Ectodermal cell (in vitro differentiated cells): ENCODE measurements around the gene DNAI1.
A peak's percentile ranks its signal among the peaks of the same experiment; 100 is the strongest.

Experiments
- H3K27ac ChIP-seq: 2 replicates; pipeline ENCODE4 v1.7.0; 2013; ENCODE audit warnings: mild to moderate bottlenecking, low read depth, low read length; ENCODE audit not compliant: insufficient read depth, poor library complexity, severe bottlenecking
- H3K27me3 ChIP-seq: 2 replicates; pipeline ENCODE4 v1.7.0; 2013; ENCODE audit warnings: mild to moderate bottlenecking, low read length; ENCODE audit not compliant: insufficient read depth, control insufficient read depth, poor library complexity, severe bottlenecking
- H3K36me3 ChIP-seq: one replicate; pipeline ENCODE4 v1.7.0; 2013; ENCODE audit warnings: low read length; ENCODE audit not compliant: control insufficient read depth, insufficient read depth
- H3K4me1 ChIP-seq: one replicate; pipeline ENCODE4 v1.7.0; 2013; ENCODE audit warnings: low read length; ENCODE audit not compliant: control insufficient read depth, insufficient read depth
- H3K4me3 ChIP-seq: 2 replicates; pipeline ENCODE4 v1.7.0; 2013; ENCODE audit warnings: low read depth, low read length, control low read depth; ENCODE audit not compliant: insufficient read depth
- H3K9me3 ChIP-seq: 2 replicates; pipeline ENCODE4 v1.7.0; 2013; ENCODE audit warnings: mild to moderate bottlenecking, low read length, moderate library complexity; ENCODE audit not compliant: control insufficient read depth
- WGBS, 2 experiments: methylation state at CpG; one replicate each; pipeline ENCODE4 v1.1.7; 2013; ENCODE audit warnings: missing lambda C conversion rate in 2 of 2; 5-methylcytosine and 5-hydroxymethylcytosine counted together

Gene DNAI1

GRCh38 chr9:34450644-34451043 is 8.0 kb upstream of the DNAI1 start:
- H3K4me1 ChIP-seq = peaks cover 12% of the 10 kb centered on the region
- H3K4me3 ChIP-seq = no peak overlapping the region
- no peaks in the 10 kb centered on the region for H3K9me3 ChIP-seq
- no peaks in the 10 kb centered on the region for H3K27me3 ChIP-seq
- WGBS, 2 experiments = 94 to 96% methylated on average over 10 of the region's 10 CpGs
- H3K36me3 ChIP-seq = no peaks in the 10 kb centered on the region
- no peak overlapping the region for H3K27ac ChIP-seq

- Histone ChIP-seq H3K4me1 (peaks cover 12% of the 10 kb centered on the region), H3K4me3 (no peak overlapping the region), H3K9me3 (no peaks in the 10 kb centered on the region), H3K27me3 (no peaks in the 10 kb centered on the region), H3K27ac (no peak overlapping the region), H3K36me3 (no peaks in the 10 kb centered on the region)
- WGBS, 2 experiments = 63 to 67% methylated on average over 2 of the region's 2 CpGs
Measured at GRCh38 chr9:34451135-34451534, 7.5 kb upstream of the DNAI1 start.

GRCh38 chr9:34451545-34451944 is 7.1 kb upstream of the DNAI1 start:
- Histone ChIP-seq H3K36me3 (no peaks in the 10 kb centered on the region), H3K9me3 (no peaks in the 10 kb centered on the region), H3K4me1 (peaks cover 12% of the 10 kb centered on the region), H3K27me3 (peaks cover 4% of the 10 kb centered on the region), H3K4me3 (no peak overlapping the region), H3K27ac (no peak overlapping the region)
- 76 to 86% methylated on average over 2 to 3 of the region's 3 CpGs for WGBS, 2 experiments

GRCh38 chr9:34452568-34452967 is 6.0 kb upstream of the DNAI1 start:
- 92 to 94% methylated on average over 2 of the region's 2 CpGs for WGBS, 2 experiments
- H3K4me1 ChIP-seq = peaks cover 19% of the 10 kb centered on the region
- H3K36me3 ChIP-seq = no peaks in the 10 kb centered on the region

GRCh38 chr9:34454571-34455065 is 4.0 kb upstream of the DNAI1 start:
- Histone ChIP-seq H3K27me3 (peaks cover 18% of the 10 kb centered on the region), H3K4me3 (no peak overlapping the region), H3K9me3 (no peaks in the 10 kb centered on the region), H3K27ac (no peak overlapping the region), H3K36me3 (no peaks in the 10 kb centered on the region), H3K4me1 (peaks cover 28% of the 10 kb centered on the region)
- 88 to 93% methylated on average over 3 of the region's 3 CpGs for WGBS, 2 experiments

More at GRCh38 chr9:34452568-34452967, 6.0 kb upstream of the DNAI1 start:
- Histone ChIP-seq H3K9me3 (no peaks in the 10 kb centered on the region), H3K4me3 (no peak overlapping the region), H3K27ac (no peak overlapping the region), H3K27me3 (peaks cover 14% of the 10 kb centered on the region)

GRCh38 chr9:34456151-34456550 is 2.5 kb upstream of the DNAI1 start:
- Histone ChIP-seq H3K27ac (no peak overlapping the region), H3K36me3 (no peaks in the 10 kb centered on the region), H3K9me3 (no peaks in the 10 kb centered on the region), H3K4me1 (peaks cover 26% of the 10 kb centered on the region), H3K27me3 (peaks cover 18% of the 10 kb centered on the region), H3K4me3 (no peak overlapping the region)
- 96 to 100% methylated on average over 1 of the region's 1 CpG for WGBS, 2 experiments

GRCh38 chr9:34456746-34457145 is 1.9 kb upstream of the DNAI1 start:
- no peaks in the 10 kb centered on the region for H3K9me3 ChIP-seq
- no peak overlapping the region for H3K27ac ChIP-seq
- H3K36me3 ChIP-seq = no peaks in the 10 kb centered on the region
- 83 to 84% methylated on average over 4 of the region's 4 CpGs for WGBS, 2 experiments
- H3K4me1 ChIP-seq = peaks cover 20% of the 10 kb centered on the region
- H3K4me3 ChIP-seq = peak overlapping the region; percentile 66
- peaks cover 18% of the 10 kb centered on the region for H3K27me3 ChIP-seq

- H3K27me3 ChIP-seq = peaks cover 18% of the 10 kb centered on the region
- H3K27ac ChIP-seq = no peak overlapping the region
- peak overlapping the region; percentile 66 for H3K4me3 ChIP-seq
- H3K36me3 ChIP-seq = no peaks in the 10 kb centered on the region
- no peaks in the 10 kb centered on the region for H3K9me3 ChIP-seq
- 1% methylated on average over 48 of the region's 48 CpGs for WGBS, 2 experiments
- H3K4me1 ChIP-seq = peaks cover 17% of the 10 kb centered on the region
Measured at GRCh38 chr9:34457266-34458012, 1.2 kb upstream of the DNAI1 start.

GRCh38 chr9:34458959-34459340 is 345 bp downstream of the DNAI1 start:
- H3K36me3 ChIP-seq = no peaks in the 10 kb centered on the region
- peak overlapping the region; percentile 21 for H3K27ac ChIP-seq
- peaks cover 17% of the 10 kb centered on the region for H3K4me1 ChIP-seq
- H3K9me3 ChIP-seq = no peaks in the 10 kb centered on the region
- WGBS, 2 experiments = 35 to 41% methylated on average over 11 of the region's 11 CpGs
- H3K4me3 ChIP-seq = peak overlapping the region; percentile 36
- peaks cover 18% of the 10 kb centered on the region for H3K27me3 ChIP-seq

- 90% methylated on average over 14 of the region's 14 CpGs for WGBS, 2 experiments
- Histone ChIP-seq H3K4me1 (peaks cover 17% of the 10 kb centered on the region), H3K4me3 (no peak overlapping the region), H3K9me3 (no peaks in the 10 kb centered on the region), H3K27ac (no peak overlapping the region), H3K36me3 (no peaks in the 10 kb centered on the region), H3K27me3 (peaks cover 18% of the 10 kb centered on the region)
Measured at GRCh38 chr9:34459356-34459755, 751 bp downstream of the DNAI1 start.
